NCI-H2227 treated with DMSO at 0.1 percent for 48 hours (cell line): Measurements from ENCODE around the gene LRRN2.
A peak's percentile ranks its signal among the peaks of the same experiment; 100 is the strongest.
"Not testable (repeated sequence)": the region's sequence is repeated elsewhere in the genome, so short reads cannot be mapped to it uniquely, and the experiment has no call there.

Experiments
- DNase-seq: peaks from one replicate; lab custom pipeline; 2025; lab: John Stamatoyannopoulos, UW

LRRN2 gene

GRCh38 chr1:204692325-204692840 lies 6.8 kb upstream of the LRRN2 start:
- DNase-seq = no peak

- DNase-seq = not testable (repeated sequence)
Observed at GRCh38 chr1:204691328-204691730, 5.8 kb upstream of the LRRN2 start.

GRCh38 chr1:204688776-204689175 lies 3.2 kb upstream of the LRRN2 start:
- no peak for DNase-seq

GRCh38 chr1:204688007-204688406 lies 2.5 kb upstream of the LRRN2 start:
- no peak for DNase-seq

GRCh38 chr1:204684571-204685235 lies 835 bp downstream of the LRRN2 start:
- DNase-seq = no peak

- DNase-seq = no peak
Observed at GRCh38 chr1:204684206-204684570, 1.4 kb downstream of the LRRN2 start.

- DNase-seq = no peak
Observed at GRCh38 chr1:204683284-204684205, 2.0 kb downstream of the LRRN2 start.

GRCh38 chr1:204680461-204680860 lies 5.1 kb downstream of the LRRN2 start:
- DNase-seq = no peak

GRCh38 chr1:204680051-204680450 lies 5.5 kb downstream of the LRRN2 start:
- no peak for DNase-seq

GRCh38 chr1:204678721-204679475 lies 6.6 kb downstream of the LRRN2 start:
- DNase-seq = no peak

- no peak for DNase-seq
Observed at GRCh38 chr1:204677864-204678263, 7.7 kb downstream of the LRRN2 start.

- DNase-seq = no peak
Observed at GRCh38 chr1:204676043-204676442, 9.5 kb downstream of the LRRN2 start.

- DNase-seq = peak; percentile 9
Observed at GRCh38 chr1:204673909-204674649, 11.5 kb downstream of the LRRN2 start.

- no peak for DNase-seq
Observed at GRCh38 chr1:204673209-204673608, 12.3 kb downstream of the LRRN2 start.

- DNase-seq = no peak
Observed at GRCh38 chr1:204672482-204673121, 12.9 kb downstream of the LRRN2 start.

GRCh38 chr1:204672069-204672468 lies 13.5 kb downstream of the LRRN2 start:
- DNase-seq = no peak

GRCh38 chr1:204670152-204670927 lies 15.2 kb downstream of the LRRN2 start:
- no peak for DNase-seq

GRCh38 chr1:204669579-204669978 lies 16.0 kb downstream of the LRRN2 start:
- no peak for DNase-seq

GRCh38 chr1:204664384-204664651 lies 21.2 kb downstream of the LRRN2 start:
- no peak for DNase-seq

- DNase-seq = no peak
Observed at GRCh38 chr1:204663644-204664383, 21.7 kb downstream of the LRRN2 start.
